Neural progenitor cell (in vitro differentiated cells): ENCODE results near the gene RIPOR3.

Experiments used
- EZH2 ChIP-seq: fragments of 200-600 bp; sonication (generic); IDR thresholded peaks from 2 replicates; pipeline ENCODE4 v1.6.1; 2017; ENCODE audit warnings: antibody characterized with exemption, mild to moderate bottlenecking, moderate library complexity
- TF ChIP-seq, protein P1 (sequence below): fragments of 200-600 bp; sonication (generic); IDR thresholded peaks from 2 replicates; pipeline ENCODE4 v1.5.1; 2017; ENCODE audit warnings: antibody characterized with exemption, mild to moderate bottlenecking

DNA sequence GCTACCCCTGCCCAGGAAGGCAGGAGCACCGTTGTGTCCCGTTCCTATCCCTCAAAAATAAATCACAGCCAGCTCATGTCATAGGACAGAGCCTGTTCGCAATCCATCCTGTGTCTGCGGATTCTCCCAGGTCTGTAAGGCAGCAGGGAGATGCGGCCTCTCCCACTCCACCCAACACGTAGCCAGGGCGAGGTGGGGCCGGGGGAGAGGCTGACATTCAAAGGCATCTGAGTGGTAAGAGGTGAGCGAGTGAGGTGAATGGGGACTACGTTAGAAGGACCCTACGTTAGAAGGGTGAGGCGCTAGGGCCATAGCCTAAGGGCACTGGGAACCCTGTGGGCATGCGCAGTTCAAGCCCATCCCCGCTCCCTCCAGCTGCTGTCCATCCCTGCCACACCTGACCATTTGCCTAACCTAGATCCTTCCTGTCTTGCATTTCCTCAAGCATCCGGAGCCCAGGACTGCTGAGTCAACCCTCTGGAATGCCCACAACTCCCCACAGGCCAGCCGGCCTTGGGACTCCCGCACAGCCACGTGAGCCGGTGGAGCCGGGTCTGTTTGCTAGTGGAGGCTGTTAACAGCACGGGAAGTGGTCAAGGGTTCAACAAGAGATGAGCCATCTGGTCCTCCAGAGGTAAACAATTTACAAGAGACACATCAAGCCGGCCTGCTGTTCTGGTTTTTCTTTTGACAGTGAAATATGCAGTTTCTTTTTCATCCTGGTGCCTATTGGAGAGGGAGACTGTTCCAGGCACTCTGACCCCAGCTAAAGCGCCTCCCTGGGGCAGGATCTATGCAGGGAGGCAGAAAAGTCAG lies 45.9 kb downstream of the RIPOR3 start:
- TF ChIP-seq, protein P1, sequence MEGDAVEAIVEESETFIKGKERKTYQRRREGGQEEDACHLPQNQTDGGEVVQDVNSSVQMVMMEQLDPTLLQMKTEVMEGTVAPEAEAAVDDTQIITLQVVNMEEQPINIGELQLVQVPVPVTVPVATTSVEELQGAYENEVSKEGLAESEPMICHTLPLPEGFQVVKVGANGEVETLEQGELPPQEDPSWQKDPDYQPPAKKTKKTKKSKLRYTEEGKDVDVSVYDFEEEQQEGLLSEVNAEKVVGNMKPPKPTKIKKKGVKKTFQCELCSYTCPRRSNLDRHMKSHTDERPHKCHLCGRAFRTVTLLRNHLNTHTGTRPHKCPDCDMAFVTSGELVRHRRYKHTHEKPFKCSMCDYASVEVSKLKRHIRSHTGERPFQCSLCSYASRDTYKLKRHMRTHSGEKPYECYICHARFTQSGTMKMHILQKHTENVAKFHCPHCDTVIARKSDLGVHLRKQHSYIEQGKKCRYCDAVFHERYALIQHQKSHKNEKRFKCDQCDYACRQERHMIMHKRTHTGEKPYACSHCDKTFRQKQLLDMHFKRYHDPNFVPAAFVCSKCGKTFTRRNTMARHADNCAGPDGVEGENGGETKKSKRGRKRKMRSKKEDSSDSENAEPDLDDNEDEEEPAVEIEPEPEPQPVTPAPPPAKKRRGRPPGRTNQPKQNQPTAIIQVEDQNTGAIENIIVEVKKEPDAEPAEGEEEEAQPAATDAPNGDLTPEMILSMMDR: no peak
- TF ChIP-seq EZH2: no peak
